ENCODE measurements around the gene KCNT2.

KCNT2 gene

GRCh38 chr1:196442366-196442765 is 165.9 kb downstream of the KCNT2 start:
- no peak for DNase-seq

GRCh38 chr1:196440711-196441110 is 167.5 kb downstream of the KCNT2 start:
- DNase-seq, result no peak

- DNase-seq, result no peak
These were observed 169.9 kb downstream of the KCNT2 start for GRCh38 chr1:196438329-196438728.

GRCh38 chr1:196437671-196438070 is 170.6 kb downstream of the KCNT2 start:
- DNase-seq, result no peak

- DNase-seq, result no peak
These were observed 175.2 kb downstream of the KCNT2 start for GRCh38 chr1:196433000-196433399.

GRCh38 chr1:196427976-196428734 is 180.1 kb downstream of the KCNT2 start:
- no peak for DNase-seq

- no peak for DNase-seq
These were observed 182.7 kb downstream of the KCNT2 start for GRCh38 chr1:196425513-196425912.

GRCh38 chr1:196423612-196424011 is 184.6 kb downstream of the KCNT2 start:
- no peak for DNase-seq

GRCh38 chr1:196418772-196419171 is 189.5 kb downstream of the KCNT2 start:
- no peak for DNase-seq

GRCh38 chr1:196415978-196416377 is 192.3 kb downstream of the KCNT2 start:
- DNase-seq, result no peak

GRCh38 chr1:196412326-196412725 is 195.9 kb downstream of the KCNT2 start:
- no peak for DNase-seq

GRCh38 chr1:196410768-196411167 is 197.5 kb downstream of the KCNT2 start:
- DNase-seq, result no peak

GRCh38 chr1:196409586-196409985 is 198.7 kb downstream of the KCNT2 start:
- no peak for DNase-seq

- no peak for DNase-seq
These were observed 200.7 kb downstream of the KCNT2 start for GRCh38 chr1:196407358-196408051.

- no peak for DNase-seq
These were observed 202.4 kb downstream of the KCNT2 start for GRCh38 chr1:196405839-196406238.

- DNase-seq, result no peak
These were observed 204.2 kb downstream of the KCNT2 start for GRCh38 chr1:196403803-196404690.

- DNase-seq, result no peak
These were observed 206.3 kb downstream of the KCNT2 start for GRCh38 chr1:196401891-196402290.

GRCh38 chr1:196401452-196401833 is 206.8 kb downstream of the KCNT2 start:
- no peak for DNase-seq

GRCh38 chr1:196400478-196401451 is 207.5 kb downstream of the KCNT2 start:
- DNase-seq, result no peak

GRCh38 chr1:196399713-196400112 is 208.5 kb downstream of the KCNT2 start:
- DNase-seq, result no peak

GRCh38 chr1:196393742-196394141 is 214.5 kb downstream of the KCNT2 start:
- no peak for DNase-seq

GRCh38 chr1:196393282-196393681 is 215.0 kb downstream of the KCNT2 start:
- DNase-seq, result no peak

Measured in SHP77 treated with DMSO at 0.1 percent for 48 hours (cell line).